ENCODE measurements around the gene EIF2S2. TPM values are rescaled to one million over a fixed set of nuclear protein-coding genes. Genes with fewer than 3 reads are reported as not detected.

EIF2S2 gene
- total RNA-seq, 2 experiments from 2014 or later: 150 to 154 TPM

DNA sequence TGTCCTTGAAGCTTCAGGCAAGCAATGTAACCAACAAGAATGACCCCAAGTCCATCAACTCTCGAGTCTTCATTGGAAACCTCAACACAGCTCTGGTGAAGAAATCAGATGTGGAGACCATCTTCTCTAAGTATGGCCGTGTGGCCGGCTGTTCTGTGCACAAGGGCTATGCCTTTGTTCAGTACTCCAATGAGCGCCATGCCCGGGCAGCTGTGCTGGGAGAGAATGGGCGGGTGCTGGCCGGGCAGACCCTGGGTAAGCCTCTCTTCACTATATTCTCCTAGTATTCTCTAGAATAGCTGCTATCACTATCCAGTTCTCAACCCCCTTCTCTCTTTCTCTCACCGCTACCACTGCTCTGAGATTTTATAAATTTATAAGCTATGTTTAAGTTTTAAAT is 40.0 kb downstream of the EIF2S2 start:
- ChIA-PET POLR2A (no interaction called here), CTCF (interaction anchor here (1.0 kb wide), 1 partner anchor 156 kb away, joined by 3 read pairs; no protein-coding TSS in a partner anchor)

DNA sequence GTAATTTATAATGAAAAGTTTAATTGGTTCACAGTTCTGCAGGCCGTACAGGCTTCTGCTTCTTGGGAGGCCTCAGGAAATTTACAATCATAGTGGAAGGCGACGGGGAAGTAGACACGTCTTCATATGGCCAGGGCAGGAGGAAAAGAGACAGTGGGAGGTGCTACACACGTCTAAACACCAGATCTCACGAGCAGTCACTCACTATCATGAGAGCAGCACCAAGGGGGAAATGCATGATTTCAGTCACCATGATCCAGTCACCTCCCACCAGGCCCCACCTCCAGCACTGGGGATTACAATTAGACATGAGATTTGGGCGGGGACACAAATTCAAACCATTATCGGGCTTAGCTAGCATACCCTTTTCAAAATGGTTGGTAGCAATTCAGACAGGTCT is 41.2 kb downstream of the EIF2S2 start:
- ChIA-PET POLR2A (no interaction called here), CTCF (interaction anchor here (1.3 kb wide), 1 partner anchor 154 kb away, joined by 3 read pairs; no protein-coding TSS in a partner anchor)

DNA sequence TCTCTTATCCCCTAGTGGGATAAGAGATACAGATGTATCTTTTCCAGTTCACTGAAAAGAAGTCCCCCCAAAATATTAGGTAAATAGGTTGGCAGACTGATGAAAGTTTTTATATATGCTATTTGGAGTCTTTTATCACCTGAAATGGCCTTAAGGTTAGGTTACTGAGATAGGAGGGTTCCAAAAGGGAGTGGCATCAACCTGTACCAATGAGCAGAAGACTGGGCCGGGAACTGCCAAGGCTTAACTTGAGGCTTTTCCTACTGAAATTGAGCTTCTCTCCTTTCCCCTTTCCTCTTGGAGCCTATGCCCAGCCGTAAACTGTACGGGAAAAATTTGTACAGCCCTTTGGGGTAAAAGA is 42.0 kb downstream of the EIF2S2 start:
- ChIA-PET POLR2A (no interaction called here), CTCF (interaction anchor here (1.0 to 2.7 kb wide), 9 partner anchors 19 to 207 kb away, joined by 3 to 9 read pairs (median 4); partner anchors contain the start of gene RALY)

DNA sequence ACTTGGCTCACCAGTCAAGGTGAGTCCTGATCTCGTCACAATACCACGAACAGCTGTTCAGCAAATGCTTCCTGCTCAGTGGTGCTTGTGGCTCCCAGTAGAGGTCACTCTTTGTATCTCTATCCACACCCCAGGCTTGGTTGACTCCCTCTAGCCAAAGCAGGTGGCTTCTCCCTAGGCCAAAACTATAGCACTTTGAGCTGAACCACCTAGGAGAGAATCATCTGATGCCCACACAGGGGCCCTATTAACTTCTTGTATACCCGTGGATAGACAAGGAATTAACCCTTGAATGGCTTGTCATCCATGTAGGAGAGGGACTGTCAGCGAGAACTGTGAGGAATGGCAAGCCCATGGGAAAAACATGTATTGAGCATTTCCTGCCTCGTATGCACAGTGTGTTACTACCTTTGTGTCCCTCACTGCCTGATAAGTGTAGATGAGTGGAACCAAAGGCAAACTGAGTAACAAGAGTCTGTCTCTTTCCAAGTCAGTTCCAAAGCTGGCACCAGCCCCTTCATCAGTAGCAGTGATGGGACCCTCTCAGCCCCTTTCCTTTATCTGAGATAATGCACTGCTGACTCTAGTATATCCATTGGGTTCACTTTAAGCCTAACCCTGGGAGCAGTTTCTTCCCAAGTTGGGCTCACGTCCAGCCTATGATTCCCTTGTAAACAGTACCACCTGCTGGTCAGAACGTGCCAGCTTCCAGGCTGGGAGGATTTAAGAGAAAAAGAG is 42.5 kb downstream of the EIF2S2 start:
- POLR2A ChIA-PET: no interaction called here

DNA sequence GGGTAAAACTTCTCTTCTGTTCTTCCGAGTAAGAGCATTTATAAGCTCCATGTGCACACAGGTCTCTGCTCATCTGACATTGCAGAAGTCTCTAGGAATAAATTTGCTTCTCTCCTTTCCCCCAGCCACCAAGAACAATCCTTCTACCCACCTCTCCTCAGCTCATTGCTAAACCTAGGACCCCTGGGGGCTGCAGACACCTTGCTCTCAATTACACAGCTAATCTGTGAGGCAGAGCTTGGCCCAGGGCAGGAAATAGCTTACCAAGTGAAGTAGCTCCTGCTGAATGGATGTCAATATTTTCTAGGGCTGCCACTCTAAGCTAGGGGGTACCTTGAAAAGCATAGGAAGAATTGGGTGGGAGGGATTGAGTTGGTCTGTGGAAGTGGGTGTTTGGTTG is 44.0 kb downstream of the EIF2S2 start:
- POLR2A ChIA-PET: no interaction called here

More for the DNA sequence above, 42.5 kb downstream of the EIF2S2 start:
- CTCF ChIA-PET: interaction anchor here (0.5 to 2.7 kb wide), 15 partner anchors 12 to 207 kb away, joined by 3 to 9 read pairs (median 3); partner anchors contain the start of genes EIF2S2 and RALY

DNA sequence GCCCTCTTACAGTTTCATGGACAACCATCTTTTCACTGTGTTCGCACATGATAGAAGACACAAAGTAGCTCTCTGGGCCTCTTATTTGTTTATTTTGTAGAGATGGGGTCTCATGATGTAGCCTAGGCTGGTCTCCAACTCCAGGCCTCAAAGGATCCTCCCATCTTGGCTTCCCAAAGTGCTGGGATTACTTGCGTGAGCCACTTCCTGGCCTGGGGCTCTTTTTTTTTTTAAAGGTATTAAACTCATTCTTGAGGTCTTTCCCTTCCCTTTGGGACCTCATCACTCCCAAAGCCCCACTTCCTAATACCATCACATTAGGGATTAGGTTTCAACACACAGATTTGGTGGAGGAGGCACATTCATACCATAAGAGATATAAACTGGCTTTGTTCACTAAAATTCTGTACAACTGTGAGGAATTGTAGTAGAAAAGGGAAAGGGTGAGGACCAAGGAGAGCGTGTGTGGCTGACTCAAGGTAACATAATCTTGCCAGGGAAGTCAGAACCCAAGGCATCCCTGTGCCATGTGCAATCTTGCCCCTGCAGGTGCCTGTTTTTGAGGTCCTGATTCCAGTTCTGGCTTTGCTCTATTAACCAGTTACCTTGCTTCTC is 45.5 kb downstream of the EIF2S2 start:
- CTCF ChIA-PET: interaction anchor here (0.7 to 0.8 kb wide), 2 partner anchors 63 to 485 kb away, joined by 3 to 4 read pairs; no protein-coding TSS in a partner anchor

More for the DNA sequence above, 44.0 kb downstream of the EIF2S2 start:
- CTCF ChIA-PET: interaction anchor here (0.9 to 2.7 kb wide), 4 partner anchors 44 to 153 kb away, joined by 3 to 9 read pairs (median 6); partner anchors contain the start of gene EIF2S2

DNA sequence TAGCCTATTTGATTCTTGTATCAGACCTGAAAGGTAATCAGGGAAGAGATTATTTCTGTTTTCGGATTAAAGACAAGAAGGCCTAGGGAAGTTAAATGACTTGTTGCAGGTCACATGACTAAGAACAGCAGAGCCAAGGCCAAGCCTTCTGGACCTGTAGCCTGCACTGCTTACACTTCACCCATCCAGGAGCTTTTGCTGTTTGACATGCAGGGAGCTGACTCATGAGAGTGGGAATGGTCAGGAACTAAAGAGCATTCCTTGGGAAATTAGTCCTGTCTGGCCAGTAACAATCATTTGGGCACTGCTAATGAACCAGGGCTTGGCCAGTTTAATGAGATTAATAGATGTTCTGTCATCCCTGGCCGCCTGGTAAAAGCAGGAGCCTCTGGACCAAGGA is 46.8 kb downstream of the EIF2S2 start:
- ChIA-PET CTCF (interaction anchor here (0.7 kb wide), 1 partner anchor 12 kb away, joined by 3 read pairs; no protein-coding TSS in a partner anchor), POLR2A (interaction anchor here (0.6 kb wide), 1 partner anchor 42 kb away, joined by 5 read pairs; no protein-coding TSS in a partner anchor)

More for the DNA sequence above, 45.5 kb downstream of the EIF2S2 start:
- POLR2A ChIA-PET: no interaction called here

DNA sequence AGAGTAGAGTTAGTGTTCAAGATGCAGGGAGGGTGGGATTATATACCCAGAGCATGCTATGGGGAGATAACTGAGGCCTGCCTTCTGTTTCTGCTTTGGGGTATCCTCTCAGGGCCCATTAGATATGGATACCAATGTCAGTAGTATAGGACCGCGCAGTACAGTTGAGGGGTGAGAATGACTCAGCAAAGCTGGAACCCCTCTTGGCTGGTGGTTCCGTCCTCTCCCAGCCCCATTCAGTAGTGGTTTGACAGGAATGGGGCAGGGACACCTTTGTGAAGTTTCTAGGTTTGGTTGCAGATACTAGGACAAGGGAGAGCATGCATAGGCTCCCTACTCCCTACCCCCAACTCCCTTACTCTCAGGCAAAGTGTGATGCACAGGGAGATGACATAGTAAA is 47.8 kb downstream of the EIF2S2 start:
- ChIA-PET CTCF (no interaction called here), POLR2A (no interaction called here)

DNA sequence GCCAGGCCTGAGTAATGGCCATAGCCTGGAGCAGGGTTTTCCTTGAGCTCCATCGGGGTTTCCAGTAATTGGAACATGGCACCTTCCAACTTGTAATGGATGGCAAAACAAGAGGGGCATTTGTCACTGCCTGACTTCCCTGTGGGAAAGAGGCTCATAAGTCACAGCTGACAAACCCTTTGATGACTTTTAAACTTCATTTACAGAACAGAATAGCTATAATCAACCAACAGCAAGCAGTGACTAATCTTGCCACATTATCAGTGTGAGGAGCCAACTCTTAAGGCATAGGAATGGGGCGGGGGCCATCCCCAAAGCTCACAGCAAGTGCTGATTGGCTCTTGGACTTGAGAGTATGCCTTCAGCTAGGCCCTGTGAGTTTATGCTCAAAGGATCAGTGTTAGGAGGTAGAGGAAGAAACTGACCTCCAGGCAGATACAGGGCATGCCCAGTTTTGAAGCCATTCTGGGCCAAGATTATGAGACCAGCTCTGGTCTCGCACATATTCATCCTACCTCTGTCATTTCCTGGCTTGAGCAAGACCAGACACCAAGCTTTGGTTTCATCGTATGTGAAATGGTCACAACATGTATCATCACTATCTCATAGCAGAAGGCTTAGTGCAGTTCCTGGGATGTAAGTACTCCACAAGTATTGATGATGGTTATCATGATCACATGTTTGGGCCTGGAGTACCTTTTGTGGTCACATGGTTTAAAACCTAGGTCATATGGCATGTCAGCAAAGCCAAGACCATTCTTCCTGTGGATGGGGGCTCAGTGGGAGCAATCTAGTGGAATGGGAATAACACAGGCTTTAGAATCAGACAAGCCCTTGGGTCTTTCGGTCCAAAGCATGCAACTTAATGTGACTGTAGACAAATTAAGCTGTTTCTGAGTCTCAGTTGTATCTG is 49.2 kb downstream of the EIF2S2 start:
- ChIA-PET POLR2A (interaction anchor here (0.6 kb wide), 1 partner anchor 50 kb away, joined by 3 read pairs; no protein-coding TSS in a partner anchor), CTCF (interaction anchor here (0.5 to 1.0 kb wide), 2 partner anchors 132 to 310 kb away, joined by 3 read pairs; no protein-coding TSS in a partner anchor)

DNA sequence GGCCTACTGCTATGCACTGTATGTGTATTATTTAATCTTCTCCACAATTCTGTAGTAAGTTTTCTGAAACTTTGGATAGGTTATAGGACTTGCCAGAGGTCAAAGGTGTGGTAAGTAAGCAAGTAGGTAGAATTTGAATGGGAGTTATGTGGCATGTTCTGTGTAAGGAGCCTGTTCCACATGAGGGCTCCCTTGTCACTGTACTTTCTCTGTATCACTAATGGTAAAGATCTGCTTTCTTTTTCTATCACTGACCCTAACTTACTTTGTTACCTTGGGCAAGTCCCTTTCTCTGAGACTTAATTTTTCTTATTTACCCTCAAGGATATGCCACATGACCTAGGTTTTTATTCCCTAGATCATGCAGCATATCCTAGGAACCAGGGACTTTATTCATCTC is 50.3 kb downstream of the EIF2S2 start:
- ChIA-PET CTCF (no interaction called here), POLR2A (interaction anchor here (0.6 kb wide), 1 partner anchor 51 kb away, joined by 3 read pairs; no protein-coding TSS in a partner anchor)

DNA sequence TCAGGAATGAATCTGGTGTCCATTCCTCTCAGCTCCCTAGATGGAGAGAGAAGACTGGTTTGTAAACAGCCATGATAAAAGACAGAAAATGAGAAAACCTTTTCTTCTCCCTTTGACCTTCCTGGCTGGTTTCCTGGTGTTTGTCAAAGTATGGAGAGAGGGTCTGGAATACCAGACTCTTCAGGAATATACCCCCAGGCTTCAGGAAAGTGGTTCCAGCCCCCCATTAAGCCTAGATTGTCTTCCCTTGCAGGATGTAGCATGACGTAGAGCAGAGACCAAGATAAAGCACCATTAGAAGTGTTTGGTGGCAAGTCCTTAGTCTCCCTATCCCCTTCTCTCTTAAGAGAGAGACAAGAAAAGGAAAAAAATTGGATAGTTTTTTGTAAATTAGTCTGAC is 51.1 kb downstream of the EIF2S2 start:
- POLR2A ChIA-PET: no interaction called here

DNA sequence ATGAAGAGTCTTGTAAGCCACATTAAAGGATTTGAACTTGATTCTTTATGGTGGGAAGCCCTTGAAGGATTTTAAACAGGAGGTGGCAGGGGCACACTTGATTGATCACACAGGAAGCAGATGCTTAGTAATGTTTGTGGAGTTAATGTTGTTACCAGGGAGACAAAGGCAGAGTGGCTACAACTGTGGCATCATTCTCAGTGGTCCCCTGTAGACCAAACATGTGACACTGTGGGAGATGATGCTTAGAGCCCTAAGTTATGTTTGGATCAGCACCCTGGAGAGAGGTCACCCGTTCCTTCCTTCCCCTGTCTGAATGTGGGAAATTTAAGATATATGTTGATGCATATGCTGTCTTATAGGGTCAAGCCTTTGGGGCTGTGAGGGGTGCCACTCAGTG is 53.2 kb downstream of the EIF2S2 start:
- CTCF ChIA-PET: no interaction called here
- POLR2A ChIA-PET: no interaction called here

More for the DNA sequence above, 51.1 kb downstream of the EIF2S2 start:
- CTCF ChIA-PET: interaction anchor here (0.7 kb wide), 1 partner anchor 47 kb away, joined by 3 read pairs; no protein-coding TSS in a partner anchor

DNA sequence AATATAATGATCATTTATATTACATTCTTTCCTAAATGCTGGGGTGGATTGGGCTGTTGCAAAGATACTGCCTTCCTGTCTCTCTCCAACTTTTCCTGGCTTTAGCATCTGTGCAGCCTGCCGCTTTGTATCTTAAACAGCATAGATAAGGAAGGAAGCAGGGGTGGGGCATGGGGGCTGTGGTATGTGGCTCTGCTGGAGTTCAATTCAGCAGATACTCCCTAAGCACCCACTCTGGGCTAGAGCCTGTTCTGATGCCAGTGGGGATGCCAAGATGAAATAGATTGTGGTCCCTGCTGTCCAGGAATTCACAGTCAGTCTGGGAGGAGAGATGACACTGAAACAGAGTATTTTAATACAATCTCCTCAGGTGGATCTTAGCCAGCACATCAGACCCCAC is 56.8 kb downstream of the EIF2S2 start:
- ChIA-PET POLR2A (no interaction called here), CTCF (no interaction called here)

DNA sequence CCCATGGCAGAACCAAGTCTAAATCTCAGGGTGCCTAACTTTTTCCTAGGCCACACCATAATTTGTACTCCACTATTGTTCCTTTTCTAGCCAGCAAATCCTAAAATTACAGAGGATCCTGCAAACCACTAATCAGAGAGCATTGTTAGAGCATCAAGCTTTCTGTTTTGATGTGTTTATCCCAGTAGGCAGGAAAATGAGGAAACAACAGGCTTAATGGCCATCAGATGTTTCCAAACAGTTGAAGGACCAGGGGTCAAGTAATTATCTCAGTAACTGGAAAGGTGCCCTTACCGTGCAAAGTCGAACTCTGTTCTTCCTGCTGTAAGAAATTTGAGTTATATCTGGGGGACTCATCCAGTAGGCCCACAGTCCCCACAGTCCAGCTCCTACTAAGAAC is 59.6 kb downstream of the EIF2S2 start:
- CTCF ChIA-PET: no interaction called here
- POLR2A ChIA-PET: no interaction called here

DNA sequence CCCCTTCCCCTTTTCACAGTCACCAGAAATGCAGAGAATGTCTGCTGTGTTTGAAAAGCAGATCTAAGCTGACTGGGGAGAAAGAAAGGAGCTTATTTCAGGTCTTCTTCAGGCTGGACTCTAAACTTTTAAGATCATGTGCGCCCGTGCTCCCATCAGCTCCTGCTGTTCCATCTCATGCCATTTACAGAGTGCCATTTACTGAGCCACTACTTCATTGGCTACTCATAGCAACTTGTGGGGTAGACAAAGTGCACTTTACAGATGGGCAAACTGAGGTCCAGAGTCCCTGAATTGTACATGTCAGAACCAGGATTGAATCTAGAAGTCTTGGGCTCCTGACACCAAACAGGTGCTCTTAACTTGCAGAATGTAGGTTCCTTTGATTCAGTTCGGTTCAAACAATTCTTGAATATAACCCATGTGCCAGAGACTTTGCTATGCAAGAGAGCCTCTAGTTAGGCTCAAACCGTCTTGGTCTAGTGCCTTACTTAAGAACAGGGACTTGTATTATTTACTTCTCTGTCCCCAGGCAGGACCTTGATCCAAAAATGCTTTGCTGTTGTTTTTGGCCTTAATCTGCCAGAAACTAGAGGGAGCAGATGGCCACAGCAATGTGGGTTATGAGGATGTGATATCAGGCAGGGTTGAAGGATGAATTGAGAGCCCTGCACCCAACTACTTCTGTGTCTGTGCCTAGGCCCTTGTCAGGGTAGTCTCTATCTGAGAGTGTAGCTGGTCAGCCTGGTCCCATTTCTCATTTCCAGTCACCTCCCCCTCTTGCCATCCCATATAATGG is 61.9 kb downstream of the EIF2S2 start:
- POLR2A ChIA-PET: no interaction called here

DNA sequence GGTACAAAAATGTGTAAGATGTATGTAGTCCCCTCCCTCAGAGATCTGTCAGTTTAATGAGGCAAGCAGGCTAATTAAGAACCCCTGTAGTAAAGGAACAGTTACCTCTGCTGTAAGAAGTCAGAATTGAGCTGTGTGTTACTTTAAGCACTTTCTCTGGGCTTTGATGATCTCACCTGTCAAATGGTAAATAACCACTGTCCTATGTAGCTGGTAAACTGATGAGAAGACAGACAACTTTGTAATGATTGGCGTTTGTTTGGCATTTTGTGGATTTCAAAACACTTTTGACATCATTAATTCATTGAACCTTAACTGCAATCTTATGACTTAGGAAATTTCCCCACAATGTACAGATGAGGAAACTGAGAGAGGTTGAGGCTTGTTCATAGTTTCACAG is 62.7 kb downstream of the EIF2S2 start:
- ChIA-PET POLR2A (no interaction called here), CTCF (no interaction called here)

More for the DNA sequence above, 61.9 kb downstream of the EIF2S2 start:
- CTCF ChIA-PET: no interaction called here

DNA sequence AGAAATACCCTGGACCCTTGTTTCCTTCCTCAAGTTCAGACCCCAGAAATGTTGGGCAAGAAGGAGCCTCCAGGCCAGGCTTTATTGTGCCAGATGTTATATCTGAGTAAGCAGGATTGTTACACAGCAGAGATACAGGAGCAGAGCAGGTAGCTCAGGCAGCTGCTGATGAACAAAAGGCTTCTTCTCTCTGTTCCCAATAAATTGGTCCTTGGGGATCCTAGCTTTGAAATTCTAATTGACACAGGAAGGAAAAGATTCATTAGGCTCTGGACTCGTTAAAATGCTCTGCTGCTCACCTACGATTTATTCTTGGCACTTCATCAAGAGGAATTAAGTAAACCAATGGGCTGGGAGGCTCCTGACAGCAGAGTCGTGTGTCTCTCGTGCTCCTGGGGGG is 64.1 kb downstream of the EIF2S2 start:
- ChIA-PET CTCF (no interaction called here), POLR2A (no interaction called here)

DNA sequence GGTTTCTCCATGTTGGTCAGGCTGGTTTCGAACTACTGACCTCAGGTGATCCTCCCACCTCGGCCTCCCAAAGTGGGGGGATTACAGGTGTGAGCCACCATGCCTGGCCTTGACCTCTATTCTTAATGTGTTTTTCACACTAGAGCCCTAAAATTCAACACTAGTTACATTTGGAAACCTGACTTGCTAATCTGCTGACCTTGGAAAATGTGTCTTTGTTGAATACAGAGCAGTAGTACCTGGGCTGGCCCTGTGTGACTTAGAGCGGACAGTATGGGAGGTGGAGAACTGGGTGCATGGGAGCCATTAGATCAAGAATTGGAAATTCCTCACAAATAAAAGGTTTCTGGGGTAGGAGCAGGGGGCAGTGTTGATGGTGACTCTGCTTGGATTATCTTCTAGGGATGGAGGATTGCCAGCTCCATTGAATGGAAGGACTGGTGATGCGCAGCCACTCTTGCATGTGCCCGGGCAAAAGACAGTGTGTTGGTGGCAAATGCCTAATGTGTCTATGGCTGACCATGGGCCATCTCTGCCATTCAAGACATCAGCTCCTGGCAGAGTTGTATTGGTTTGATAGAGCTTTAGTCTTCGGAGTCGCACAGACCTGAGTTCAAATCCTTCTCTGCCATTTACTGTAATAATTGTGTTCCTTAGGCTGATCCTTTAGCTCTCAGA is 64.9 kb downstream of the EIF2S2 start:
- ChIA-PET CTCF (no interaction called here), POLR2A (no interaction called here)

Data from activated CD8-positive, alpha-beta memory T cell treated with anti-CD3 and anti-CD28 coated beads for 36 hours (primary cell).